DOHH2 (cell line): ENCODE measurements around the gene PDZRN3.

Experiments used
- H3F3A ChIP-seq: fragments of 200-600 bp; sonication (generic), shearing (Covaris generic); 2 replicates; pipeline ENCODE4 v1.6.0; 2016; ENCODE audit warnings: antibody characterized with exemption, mild to moderate bottlenecking; ENCODE audit not compliant: control insufficient read depth, insufficient read depth
- H3K27ac ChIP-seq: fragments of 200-600 bp; sonication (generic); 2 replicates; pipeline ENCODE4 v1.5.1; 2014; ENCODE audit warnings: low read depth, mild to moderate bottlenecking, low read length, moderate library complexity
- H3K27me3 ChIP-seq: fragments of 200-600 bp; sonication (generic); 2 replicates; pipeline ENCODE4 v1.6.1; 2014; ENCODE audit warnings: mild to moderate bottlenecking, low read length, mixed read lengths; ENCODE audit not compliant: control insufficient read depth
- H3K36me3 ChIP-seq: fragments of 200-600 bp; sonication (generic); 2 replicates; pipeline ENCODE4 v1.6.1; 2014; ENCODE audit warnings: mild to moderate bottlenecking, low read length, moderate library complexity, mixed read lengths; ENCODE audit not compliant: control insufficient read depth
- H3K4me1 ChIP-seq: fragments of 200-600 bp; sonication (generic); 2 replicates; pipeline ENCODE4 v1.6.1; 2014; ENCODE audit warnings: mild to moderate bottlenecking, low read length, mixed read lengths; ENCODE audit not compliant: control insufficient read depth
- H3K4me2 ChIP-seq: fragments of 200-600 bp; sonication (generic); 2 replicates; pipeline ENCODE4 v1.6.0; 2014; ENCODE audit warnings: mild to moderate bottlenecking, low read length, moderate library complexity
- H3K4me3 ChIP-seq: fragments of 200-600 bp; sonication (generic); 2 replicates; pipeline ENCODE4 v1.5.1; 2014; ENCODE audit warnings: mild to moderate bottlenecking, low read length, mixed read lengths
- H3K79me2 ChIP-seq: fragments of 200-600 bp; sonication (generic); 2 replicates; pipeline ENCODE4 v1.6.1; 2014; ENCODE audit warnings: mild to moderate bottlenecking, low read length, mixed read lengths; ENCODE audit not compliant: control insufficient read depth
- H3K9me2 ChIP-seq: fragments of 200-600 bp; sonication (generic); replicated peaks from 2 replicates; pipeline ENCODE4 v1.6.1; 2014; ENCODE audit warnings: mild to moderate bottlenecking, low read length, mixed read lengths; ENCODE audit not compliant: control insufficient read depth
- H3K9me3 ChIP-seq: fragments of 200-600 bp; sonication (generic); 2 replicates; pipeline ENCODE4 v1.6.1; 2014; ENCODE audit warnings: antibody characterized with exemption, low read length, mixed read lengths; ENCODE audit not compliant: control insufficient read depth, insufficient read depth
- H4K20me1 ChIP-seq: fragments of 200-600 bp; sonication (generic); 2 replicates; pipeline ENCODE4 v1.6.0; 2014; ENCODE audit warnings: low read depth, mild to moderate bottlenecking, antibody characterized with exemption, low read length, moderate library complexity; ENCODE audit not compliant: control insufficient read depth, insufficient read depth
- CTCF ChIP-seq: fragments of 200-600 bp; sonication (generic); IDR thresholded peaks from one replicate; pipeline ENCODE4 v1.5.1; 2014; ENCODE audit warnings: antibody characterized with exemption, mild to moderate bottlenecking, low read depth, low read length; ENCODE audit not compliant: poor library complexity, severe bottlenecking
- EZH2phosphoT487 ChIP-seq: fragments of 200-600 bp; sonication (generic); IDR thresholded peaks from 2 replicates; pipeline ENCODE4 v1.6.1; 2017; ENCODE audit warnings: borderline replicate concordance, mild to moderate bottlenecking, antibody characterized with exemption, low read length, moderate library complexity, mixed read lengths

PDZRN3 gene

GRCh38 chr3:73411993-73412392 is 212.7 kb downstream of the PDZRN3 start:
- no peaks in the 10 kb centered on the region for H3K9me2 ChIP-seq
- no peaks in the 10 kb centered on the region for H3K36me3 ChIP-seq
- no peaks in the 10 kb centered on the region for H3F3A ChIP-seq
- no peaks in the 10 kb centered on the region for H3K79me2 ChIP-seq
- H3K9me3 ChIP-seq: no peaks in the 10 kb centered on the region
- no peak for TF ChIP-seq CTCF
- no peak for TF ChIP-seq EZH2phosphoT487
- no peaks in the 10 kb centered on the region for H4K20me1 ChIP-seq
- no peak overlapping the region for H3K27ac ChIP-seq
- H3K4me3 ChIP-seq: no peak overlapping the region
- H3K4me2 ChIP-seq: no peak overlapping the region
- H3K27me3 ChIP-seq: no peaks in the 10 kb centered on the region; the same call in 1 of the 2 replicates
- no peaks in the 10 kb centered on the region for H3K4me1 ChIP-seq

- Histone ChIP-seq H3K4me1 (no peaks in the 10 kb centered on the region), H3K79me2 (no peaks in the 10 kb centered on the region), H3K9me3 (no peaks in the 10 kb centered on the region), H3K4me2 (no peak overlapping the region), H3F3A (no peaks in the 10 kb centered on the region), H3K9me2 (no peaks in the 10 kb centered on the region), H3K27ac (no peak overlapping the region), H3K27me3 (no peaks in the 10 kb centered on the region; the same call in 1 of the 2 replicates), H4K20me1 (no peaks in the 10 kb centered on the region), H3K36me3 (no peaks in the 10 kb centered on the region), H3K4me3 (no peak overlapping the region)
- TF ChIP-seq CTCF: no peak
Measured at GRCh38 chr3:73411545-73411944, 213.2 kb downstream of the PDZRN3 start.

GRCh38 chr3:73409138-73409763 is 215.5 kb downstream of the PDZRN3 start:
- H3K9me2 ChIP-seq: no peaks in the 10 kb centered on the region
- no peak overlapping the region for H3K4me3 ChIP-seq
- H3K27me3 ChIP-seq: no peaks in the 10 kb centered on the region; the same call in 1 of the 2 replicates
- no peak overlapping the region for H3K4me2 ChIP-seq
- no peaks in the 10 kb centered on the region for H3K4me1 ChIP-seq
- no peaks in the 10 kb centered on the region for H3K9me3 ChIP-seq
- H4K20me1 ChIP-seq: no peaks in the 10 kb centered on the region
- no peak overlapping the region for H3K27ac ChIP-seq
- H3F3A ChIP-seq: no peaks in the 10 kb centered on the region
- H3K36me3 ChIP-seq: no peaks in the 10 kb centered on the region
- TF ChIP-seq CTCF: no peak
- TF ChIP-seq EZH2phosphoT487: no peak
- no peaks in the 10 kb centered on the region for H3K79me2 ChIP-seq
